GM21367 (cell line): ENCODE data around the gene NAPA.

Experiments used
- ATAC-seq: cut with Tn5 transposase; IDR thresholded peaks from one replicate; pipeline ENCODE4 v1.9.1; 2021; ENCODE audit not compliant: unreplicated experiment

The NAPA gene

DNA sequence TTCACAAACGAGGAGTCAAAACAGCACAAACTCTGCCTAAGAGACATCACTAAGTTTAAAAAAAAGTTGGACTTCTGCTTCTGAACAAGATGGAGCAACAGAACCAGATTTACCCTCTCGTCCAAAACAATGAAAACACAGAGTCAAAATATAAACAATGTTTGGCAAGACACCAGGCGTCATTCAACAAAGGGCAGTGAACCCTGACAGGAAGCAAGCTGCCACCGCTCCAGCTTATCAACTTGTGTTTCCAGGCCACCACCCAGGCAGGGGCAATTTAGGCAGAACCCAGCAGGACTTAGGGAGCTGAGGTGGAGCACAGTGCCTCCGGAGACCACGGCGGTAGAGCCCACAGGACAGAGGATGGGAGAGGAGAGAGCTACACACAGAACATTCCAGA is 8.6 kb upstream of the NAPA start:
- no peak for ATAC-seq

DNA sequence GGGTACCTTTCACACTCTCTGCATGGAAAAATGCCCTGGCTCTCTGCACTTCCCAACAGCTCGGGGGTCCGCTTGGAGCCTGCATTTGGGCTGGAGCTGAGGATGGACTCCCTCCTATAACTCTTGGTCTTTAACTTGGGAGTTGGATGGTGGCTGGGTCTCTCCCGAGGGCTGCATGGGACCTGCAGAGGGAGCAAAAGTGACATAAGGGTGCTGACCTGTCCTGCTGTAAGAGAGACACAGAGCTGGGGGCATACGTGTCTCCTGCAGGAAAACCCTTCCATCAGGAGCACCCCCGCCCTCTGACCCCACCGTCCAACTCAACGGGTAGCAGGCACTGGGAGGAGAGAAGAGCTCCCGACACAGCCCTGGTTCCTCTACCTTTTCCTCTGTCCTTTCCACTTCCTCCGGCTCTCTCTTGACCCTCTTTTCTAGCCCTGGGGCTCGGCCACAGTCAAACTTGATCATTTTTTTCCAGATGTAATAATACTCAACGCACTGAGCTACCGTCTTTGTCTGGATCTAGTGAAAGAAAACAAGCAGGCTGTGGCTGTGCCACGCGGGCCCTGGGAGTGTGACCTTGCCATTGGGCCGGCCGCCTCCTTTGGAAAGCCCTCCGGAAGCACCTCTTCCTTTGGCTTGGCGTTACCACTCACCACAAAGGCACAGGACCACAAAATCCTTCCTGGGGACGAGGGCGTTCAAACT is 6.8 kb upstream of the NAPA start:
- ATAC-seq = no peak

DNA sequence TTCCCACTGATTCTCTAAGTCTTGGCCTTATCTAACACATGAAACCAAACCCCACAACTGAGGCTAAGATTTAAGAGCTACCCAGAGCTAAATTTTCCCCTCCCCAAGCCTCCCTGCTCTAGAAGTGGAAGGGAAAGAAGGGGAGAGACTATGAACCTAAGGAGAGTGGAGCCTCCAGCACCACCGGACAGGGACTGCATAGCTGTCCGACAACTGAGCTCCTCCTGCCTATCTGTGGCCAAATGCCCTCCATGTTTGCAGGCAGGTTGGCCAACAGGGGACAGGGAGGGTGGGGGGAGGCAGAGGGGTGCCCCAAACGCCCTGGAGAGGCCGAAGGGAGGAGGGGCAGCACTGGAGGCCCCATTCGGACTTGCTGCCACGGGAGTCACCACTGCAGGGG is 6.0 kb upstream of the NAPA start:
- no peak for ATAC-seq

- no peak for ATAC-seq
Measured at GRCh38 chr19:47520343-47520806, 5.5 kb upstream of the NAPA start.

DNA sequence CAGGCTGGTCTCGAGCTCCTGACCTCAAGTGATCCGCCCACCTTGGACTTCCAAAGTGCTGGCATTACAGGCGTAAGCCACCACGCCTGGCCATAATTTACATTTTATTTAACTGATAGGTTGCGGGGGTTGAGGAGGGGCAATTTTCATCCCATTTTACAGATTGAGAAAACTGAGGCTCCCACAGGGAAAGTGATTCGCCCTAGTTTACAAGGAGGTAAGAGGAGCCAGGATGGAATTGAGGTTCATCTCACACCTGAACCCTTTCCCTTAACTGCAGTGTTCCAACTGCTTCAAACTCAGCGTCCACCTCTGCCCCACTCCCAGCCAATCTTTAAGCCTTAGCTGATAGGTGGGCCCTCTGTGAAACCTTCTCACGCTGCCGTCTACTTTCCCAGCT is 4.0 kb upstream of the NAPA start:
- no peak for ATAC-seq

GRCh38 chr19:47518139-47518538 is 3.3 kb upstream of the NAPA start:
- no peak for ATAC-seq

- peak; percentile 0 for ATAC-seq
Measured at GRCh38 chr19:47514151-47514868, 553 bp downstream of the NAPA start.

GRCh38 chr19:47512948-47513319 is 1.9 kb downstream of the NAPA start:
- no peak for ATAC-seq

DNA sequence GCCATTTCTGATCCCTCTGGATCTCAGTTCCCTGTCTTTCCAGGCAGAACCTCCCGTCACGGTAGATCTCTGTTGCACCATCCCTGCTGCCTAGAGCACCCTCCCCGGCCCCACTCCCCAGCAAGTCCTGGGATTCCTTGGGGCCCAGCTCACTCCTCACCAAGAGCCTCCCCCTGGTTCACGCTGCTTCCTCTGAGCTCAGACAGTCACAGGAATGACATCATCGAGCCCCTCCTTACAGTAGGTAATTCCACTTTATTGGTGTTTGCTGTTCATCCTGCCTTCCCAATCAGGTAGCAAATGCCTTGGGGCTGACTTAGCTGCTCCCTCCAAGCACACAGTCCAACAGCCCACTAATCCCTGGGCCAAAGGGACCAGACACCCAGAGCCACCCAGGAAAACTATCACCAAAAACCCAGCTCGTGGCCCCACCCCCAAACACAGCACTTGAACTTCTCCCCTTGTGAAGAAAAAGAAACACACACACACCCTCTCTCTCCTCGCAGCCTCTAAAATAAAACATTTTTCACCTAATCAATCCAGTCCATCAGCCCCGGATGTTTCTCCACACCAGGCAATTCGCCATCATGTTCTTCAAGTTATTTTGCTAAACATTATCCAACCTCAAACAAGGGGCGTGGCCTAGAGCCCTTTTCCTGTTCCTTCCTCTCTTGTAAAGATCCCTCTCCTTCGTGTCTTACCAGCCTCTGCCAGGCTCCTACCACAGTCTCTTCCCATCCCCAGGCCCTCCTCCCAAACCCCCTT is 2.5 kb downstream of the NAPA start:
- ATAC-seq = no peak

GRCh38 chr19:47511681-47512080 is 3.2 kb downstream of the NAPA start:
- no peak for ATAC-seq

- no peak for ATAC-seq
Measured at GRCh38 chr19:47511128-47511517, 3.7 kb downstream of the NAPA start.

DNA sequence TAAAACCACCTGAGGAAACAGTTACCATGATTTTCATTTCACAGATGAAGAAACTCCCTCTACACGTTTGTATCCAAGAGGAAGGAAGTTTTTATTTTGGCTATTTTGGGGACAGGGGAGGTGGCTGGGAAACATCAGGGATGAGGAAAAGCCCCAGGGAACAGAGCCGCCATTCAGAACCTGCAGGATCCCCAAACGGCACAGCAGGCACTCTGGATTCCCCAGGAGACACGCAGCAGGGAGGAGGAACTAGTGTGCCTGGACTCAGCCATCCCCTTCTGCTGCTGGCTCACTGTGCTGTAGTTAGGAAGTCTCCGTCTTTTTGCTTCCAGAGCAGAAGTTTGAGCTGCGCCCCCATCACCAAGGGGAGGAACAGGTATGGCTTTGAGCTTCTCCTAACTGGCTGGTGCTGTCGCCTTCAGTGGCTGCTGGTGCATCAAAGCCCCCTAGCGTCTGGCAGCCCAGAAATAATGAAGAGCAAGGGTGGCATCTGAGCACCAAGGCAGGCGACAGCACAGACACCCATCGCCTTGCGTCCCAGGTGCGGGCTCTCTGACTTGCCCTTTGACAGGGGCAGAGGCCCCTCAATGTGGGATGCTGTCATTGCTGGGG is 4.2 kb downstream of the NAPA start:
- ATAC-seq = no peak

DNA sequence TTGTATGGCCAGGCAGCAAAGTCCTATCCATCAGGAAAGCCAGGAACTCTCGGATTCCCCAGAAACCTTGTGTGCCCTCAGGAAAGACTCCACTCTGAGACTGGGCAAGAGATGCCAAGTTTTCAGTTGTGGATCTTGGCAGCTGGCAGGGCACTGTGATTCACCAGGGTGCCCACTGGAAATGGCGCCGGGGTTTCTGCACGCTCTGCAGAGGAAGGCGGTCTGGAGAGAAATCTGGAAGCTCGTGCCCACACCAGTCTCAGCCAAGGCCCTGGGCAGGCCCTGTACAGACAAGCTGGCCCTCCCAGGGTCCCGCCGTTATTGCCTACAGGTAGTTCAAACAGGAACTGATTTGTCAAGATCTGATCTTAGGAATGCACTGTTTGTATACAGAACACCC is 4.9 kb downstream of the NAPA start:
- no peak for ATAC-seq

- ATAC-seq = no peak
Measured at GRCh38 chr19:47509170-47509847, 5.6 kb downstream of the NAPA start.

GRCh38 chr19:47508721-47509120 is 6.1 kb downstream of the NAPA start:
- no peak for ATAC-seq

DNA sequence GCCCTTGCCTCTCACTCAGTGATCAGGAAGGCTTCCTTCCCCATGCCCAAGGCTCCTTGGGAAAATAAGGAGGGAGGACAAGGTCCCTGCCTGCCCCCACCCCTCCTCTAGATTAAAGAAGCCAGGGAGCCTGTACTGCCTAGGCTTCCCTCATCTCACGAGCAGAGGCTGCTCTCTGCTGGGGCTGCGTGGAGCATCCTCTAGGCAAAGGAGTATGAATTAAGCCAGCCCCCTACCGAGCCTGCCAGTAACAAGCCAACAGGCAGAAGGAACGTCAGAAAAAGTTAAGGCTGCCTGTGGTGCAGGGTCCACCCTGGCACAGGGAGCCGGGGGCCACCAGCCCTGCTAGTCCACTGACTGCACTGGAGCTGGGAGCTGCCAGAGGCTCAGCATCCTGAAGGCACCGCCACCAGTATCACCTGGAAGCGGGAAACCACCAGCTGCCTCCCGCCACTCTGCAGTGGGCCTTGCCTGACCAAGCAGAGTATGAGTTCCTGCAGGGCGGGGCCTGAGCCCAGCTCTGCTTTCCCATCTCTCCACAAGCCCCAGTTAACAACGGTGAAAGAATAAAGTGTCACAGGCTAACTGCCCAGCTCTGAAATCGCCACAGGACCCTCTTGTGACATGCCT is 6.8 kb downstream of the NAPA start:
- no peak for ATAC-seq

GRCh38 chr19:47507012-47507411 is 7.9 kb downstream of the NAPA start:
- no peak for ATAC-seq

DNA sequence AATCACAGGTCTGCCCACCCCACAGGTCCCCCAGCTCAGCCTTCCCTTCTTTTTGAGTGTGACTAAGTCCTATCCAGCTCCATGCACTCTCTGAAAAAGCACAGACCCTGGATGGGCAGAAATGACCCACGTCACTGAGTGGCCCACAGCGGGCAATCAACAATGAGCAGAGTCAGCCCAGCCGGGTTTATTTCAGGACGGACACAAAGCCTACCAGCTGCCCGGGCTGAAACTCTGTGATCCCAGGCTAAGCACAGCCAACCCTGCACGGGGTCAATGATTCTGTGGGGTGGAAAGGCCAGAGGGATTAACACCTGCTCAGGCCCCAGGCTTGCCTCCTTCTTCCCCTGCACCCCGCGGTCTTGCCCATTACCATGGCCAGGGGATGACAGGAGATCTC is 8.4 kb downstream of the NAPA start:
- no peak for ATAC-seq

DNA sequence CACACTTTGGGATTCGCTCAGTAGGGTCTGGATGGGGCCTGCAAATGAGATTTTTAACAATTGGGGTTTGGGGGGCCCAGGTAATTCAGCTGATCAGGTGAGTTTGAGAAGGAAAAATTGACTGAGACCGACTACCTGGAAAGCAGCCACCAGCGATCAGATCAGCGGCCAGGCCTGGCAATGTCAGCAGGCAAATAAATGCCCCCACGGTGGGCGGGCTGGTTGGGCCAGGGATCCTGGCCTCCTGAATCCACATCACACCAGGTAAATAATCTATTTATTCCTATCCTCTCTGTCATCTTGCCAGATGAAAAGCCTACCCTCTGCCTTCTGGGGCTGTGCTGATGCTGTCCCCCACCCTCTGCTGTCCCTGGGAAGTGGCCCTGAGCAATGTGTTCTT is 9.4 kb downstream of the NAPA start:
- ATAC-seq = no peak

DNA sequence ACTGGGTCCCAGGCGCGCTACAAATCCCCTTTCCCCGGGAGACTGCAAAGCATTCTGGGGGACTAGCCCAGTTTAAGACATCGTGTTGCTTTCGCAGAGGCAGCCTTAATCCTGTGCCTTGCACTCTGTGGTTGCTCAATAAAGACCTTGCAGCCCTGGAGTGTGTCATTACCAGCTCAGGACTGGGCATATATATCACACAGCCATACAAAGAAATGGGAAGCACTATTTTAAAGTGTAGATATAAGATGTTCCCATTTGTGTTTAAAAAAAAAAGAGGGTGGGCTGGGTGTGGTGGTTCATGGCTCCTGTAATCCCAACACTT is 11.1 kb downstream of the NAPA start:
- ATAC-seq = no peak
